ENCODE measurements around the gene SMC1B. TPM values are rescaled to one million over a fixed set of nuclear protein-coding genes. Genes with fewer than 3 reads are reported as not detected.
A peak's percentile ranks its signal among the peaks of the same experiment; 100 is the strongest.

SMC1B gene
- total RNA-seq, 1 donor from 2014 or later = not detected

DNA sequence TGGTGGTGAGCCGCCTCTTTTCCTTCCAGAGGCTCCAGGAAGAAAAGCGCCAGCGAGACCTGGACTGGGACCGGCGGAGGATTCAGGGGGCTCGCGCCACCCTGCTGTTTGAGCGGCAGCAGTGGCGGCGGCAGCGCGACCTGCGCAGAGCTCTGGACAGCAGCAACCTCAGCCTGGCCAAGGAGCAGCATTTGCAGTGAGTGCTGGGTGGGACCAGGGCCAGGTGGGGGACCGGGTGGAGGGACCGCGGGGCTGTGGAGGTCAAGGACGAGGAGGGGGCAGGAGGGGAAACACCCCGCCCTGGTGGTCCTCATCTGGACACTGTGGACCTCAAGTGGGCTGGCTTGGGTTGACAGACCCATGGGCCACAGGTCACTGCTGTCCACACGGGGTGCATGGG, 17.5 kb upstream of the SMC1B start:
- no peaks in the 10 kb centered on the region for H3K27me3 ChIP-seq
- H3K36me3 ChIP-seq = no peaks in the 10 kb centered on the region
- no peak overlapping the region for H3K4me3 ChIP-seq
- no peak for DNase-seq (ENCODE audit: low spot score in 2 of 2)
- TF ChIP-seq, protein P1, sequence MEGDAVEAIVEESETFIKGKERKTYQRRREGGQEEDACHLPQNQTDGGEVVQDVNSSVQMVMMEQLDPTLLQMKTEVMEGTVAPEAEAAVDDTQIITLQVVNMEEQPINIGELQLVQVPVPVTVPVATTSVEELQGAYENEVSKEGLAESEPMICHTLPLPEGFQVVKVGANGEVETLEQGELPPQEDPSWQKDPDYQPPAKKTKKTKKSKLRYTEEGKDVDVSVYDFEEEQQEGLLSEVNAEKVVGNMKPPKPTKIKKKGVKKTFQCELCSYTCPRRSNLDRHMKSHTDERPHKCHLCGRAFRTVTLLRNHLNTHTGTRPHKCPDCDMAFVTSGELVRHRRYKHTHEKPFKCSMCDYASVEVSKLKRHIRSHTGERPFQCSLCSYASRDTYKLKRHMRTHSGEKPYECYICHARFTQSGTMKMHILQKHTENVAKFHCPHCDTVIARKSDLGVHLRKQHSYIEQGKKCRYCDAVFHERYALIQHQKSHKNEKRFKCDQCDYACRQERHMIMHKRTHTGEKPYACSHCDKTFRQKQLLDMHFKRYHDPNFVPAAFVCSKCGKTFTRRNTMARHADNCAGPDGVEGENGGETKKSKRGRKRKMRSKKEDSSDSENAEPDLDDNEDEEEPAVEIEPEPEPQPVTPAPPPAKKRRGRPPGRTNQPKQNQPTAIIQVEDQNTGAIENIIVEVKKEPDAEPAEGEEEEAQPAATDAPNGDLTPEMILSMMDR (IDR thresholded peaks at IDR 0.05) = no peak
- H3K27ac ChIP-seq = no peak overlapping the region
- no peaks in the 10 kb centered on the region for H3K9me3 ChIP-seq
- peaks cover 0 to 4% of the 10 kb centered on the region in 2 donors for H3K4me1 ChIP-seq
- intact Hi-C loops (cut with DNase I) = no loop called here

DNA sequence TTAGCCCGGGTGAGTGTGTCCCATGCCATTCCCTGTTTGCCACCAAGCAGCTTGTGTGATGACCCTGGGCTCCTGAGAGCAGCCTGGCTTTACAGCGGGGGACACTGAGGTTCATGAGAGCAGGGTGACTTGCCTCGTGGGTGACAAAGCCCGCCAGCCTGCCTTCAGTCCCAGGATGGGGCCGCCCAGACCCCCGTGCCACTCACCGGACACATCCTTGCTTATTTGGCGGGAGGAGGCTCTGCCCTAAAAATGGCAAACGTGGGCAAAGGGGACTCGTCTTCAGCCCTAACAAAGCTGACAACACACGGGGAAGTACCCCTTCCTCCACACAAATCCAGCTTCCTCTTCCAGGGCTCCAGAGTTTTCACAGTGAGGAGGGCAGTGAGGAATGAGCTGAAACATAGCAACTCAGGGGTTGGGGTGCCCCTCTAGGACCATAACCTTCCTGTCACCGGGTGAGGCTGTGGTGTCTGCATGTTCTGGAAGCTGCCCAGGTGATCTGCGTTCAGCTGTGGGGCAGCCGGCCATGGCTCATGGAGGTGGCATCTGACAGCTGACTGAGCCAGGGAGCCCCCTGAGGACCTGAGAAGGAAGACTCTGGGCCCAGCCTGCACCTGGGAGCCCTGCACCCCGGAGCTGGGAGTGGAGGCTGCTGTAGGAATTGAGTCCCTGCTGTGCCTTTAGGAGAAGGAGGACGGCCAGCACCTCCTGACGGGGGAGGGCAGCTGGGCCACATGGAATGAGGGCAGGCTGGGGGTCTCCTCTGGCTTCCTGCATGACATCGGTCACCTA, 16.8 kb upstream of the SMC1B start:
- H3K36me3 ChIP-seq = no peaks in the 10 kb centered on the region
- H3K4me1 ChIP-seq = peaks cover 0 to under 1% of the 10 kb centered on the region in 2 donors
- no peak overlapping the region for H3K27ac ChIP-seq
- intact Hi-C loops (cut with DNase I) = no loop called here
- H3K27me3 ChIP-seq = no peaks in the 10 kb centered on the region
- TF ChIP-seq, protein P1 (IDR thresholded peaks at IDR 0.05) = no peak
- no peak overlapping the region for H3K4me3 ChIP-seq
- peak in 1 of 2 donors; percentile 61 for DNase-seq (ENCODE audit: low spot score in 2 of 2)
- no peaks in the 10 kb centered on the region for H3K9me3 ChIP-seq

DNA sequence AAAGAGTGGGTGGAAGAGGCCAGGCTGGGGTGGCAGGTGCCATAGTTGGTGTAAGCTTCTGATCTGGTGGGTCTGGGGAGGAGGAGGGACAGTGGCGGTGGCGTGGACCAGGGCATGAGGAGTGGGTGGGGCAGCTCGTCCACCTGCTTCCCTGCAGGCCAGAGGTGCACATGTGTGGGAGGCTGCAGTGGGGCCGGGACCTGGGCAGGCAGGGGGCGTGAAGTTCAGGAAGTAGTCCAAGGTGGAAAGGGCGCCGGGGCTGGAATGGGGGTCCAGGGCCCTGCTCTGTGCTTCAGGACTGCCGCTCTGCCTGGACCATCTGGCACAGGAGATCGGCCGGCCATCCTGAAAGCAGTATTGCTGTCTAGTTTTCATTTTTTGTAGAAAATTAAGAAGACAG, 16.0 kb upstream of the SMC1B start:
- H3K4me3 ChIP-seq = no peak overlapping the region
- no peak overlapping the region for H3K27ac ChIP-seq
- DNase-seq (ENCODE audit: low spot score in 2 of 2) = peak in 1 of 2 donors; percentile 59
- no peaks in the 10 kb centered on the region for H3K27me3 ChIP-seq
- intact Hi-C loops (cut with DNase I) = no loop called here
- TF ChIP-seq, protein P1 (IDR thresholded peaks at IDR 0.05) = no peak
- H3K9me3 ChIP-seq = no peaks in the 10 kb centered on the region
- no peaks in the 10 kb centered on the region for H3K36me3 ChIP-seq
- no peaks in the 10 kb centered on the region for H3K4me1 ChIP-seq

DNA sequence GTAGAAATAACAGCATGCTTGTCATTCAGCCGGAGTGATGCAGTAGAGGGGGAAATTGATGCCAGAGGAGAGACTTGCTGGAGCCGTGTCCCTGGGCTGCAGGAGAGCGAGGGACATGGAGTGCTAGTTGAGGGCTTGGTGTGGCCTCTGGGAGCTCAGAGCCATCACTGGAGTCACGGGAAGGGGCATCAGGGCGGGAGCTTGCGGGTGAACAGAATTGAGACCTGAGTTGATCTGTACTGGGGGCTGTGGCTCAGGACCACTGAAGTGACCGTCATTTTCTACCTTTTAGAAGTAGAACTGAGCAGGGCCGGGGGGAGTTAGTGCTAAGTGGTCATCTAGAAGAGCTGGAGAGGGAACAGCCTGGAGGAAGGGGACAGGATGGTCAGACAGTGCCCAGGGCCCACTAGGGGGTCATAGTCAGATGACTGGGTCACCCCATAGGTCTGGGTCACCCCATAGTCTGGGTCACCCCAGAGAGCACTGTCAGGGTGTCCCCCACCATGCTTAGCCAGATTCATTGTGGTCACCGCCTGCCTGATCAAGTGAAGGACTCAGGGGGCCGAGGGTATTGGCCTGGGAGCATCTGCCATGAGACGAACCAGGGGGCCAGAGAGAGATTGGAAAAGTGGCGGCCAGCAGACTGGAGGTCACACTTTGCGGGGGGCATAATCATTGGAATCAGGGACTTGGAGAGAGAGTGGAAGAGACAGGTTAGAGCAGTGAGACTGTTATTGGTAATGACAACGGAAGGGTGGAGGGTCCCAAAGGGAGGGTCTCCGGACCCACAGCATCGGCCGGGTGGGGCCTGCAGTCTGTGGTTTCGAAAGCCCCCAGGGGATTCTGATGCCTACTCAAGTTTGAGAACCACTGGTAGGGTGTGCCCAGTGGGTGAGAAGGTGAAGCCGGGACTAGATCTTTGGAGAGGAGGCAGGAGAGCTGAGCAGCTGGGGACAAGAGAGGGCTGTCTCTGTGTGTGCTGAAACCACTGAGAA, 15.3 kb upstream of the SMC1B start:
- no peak overlapping the region for H3K27ac ChIP-seq
- TF ChIP-seq, protein P1 (IDR thresholded peaks at IDR 0.05) = no peak
- no peaks in the 10 kb centered on the region for H3K9me3 ChIP-seq
- no peak overlapping the region for H3K4me3 ChIP-seq
- H3K36me3 ChIP-seq = no peaks in the 10 kb centered on the region
- DNase-seq (ENCODE audit: low spot score in 2 of 2) = peak in 1 of 2 donors; percentile 54
- H3K27me3 ChIP-seq = no peaks in the 10 kb centered on the region
- no peaks in the 10 kb centered on the region for H3K4me1 ChIP-seq
- intact Hi-C loops (cut with DNase I) = no loop called here

DNA sequence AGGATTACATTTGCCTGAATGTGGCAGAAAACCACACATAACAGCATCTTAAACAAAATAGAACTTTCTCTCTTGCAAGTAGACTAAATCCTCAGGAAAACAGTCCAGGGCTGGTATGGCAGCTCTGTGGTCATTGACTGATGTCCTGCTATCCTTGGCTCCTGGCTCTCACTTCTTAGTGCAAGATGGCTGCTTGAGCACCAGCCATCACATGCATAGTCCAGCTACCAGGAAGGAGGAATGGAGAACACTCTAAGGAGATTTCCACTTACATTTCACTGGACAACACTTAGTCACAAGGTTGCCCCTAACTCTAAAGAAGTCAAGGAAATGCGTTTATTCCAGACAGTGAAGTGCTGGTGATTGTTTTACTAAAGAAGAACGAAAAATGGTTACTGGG, 13.7 kb upstream of the SMC1B start:
- TF ChIP-seq, protein P1 (IDR thresholded peaks at IDR 0.05) = no peak

More for the DNA sequence above, 13.7 kb upstream of the SMC1B start:
- Histone ChIP-seq H3K27me3 (no peaks in the 10 kb centered on the region), H3K4me1 (no peaks in the 10 kb centered on the region), H3K27ac (no peak overlapping the region), H3K9me3 (no peaks in the 10 kb centered on the region), H3K36me3 (no peaks in the 10 kb centered on the region), H3K4me3 (no peak overlapping the region)
- peak in 1 of 2 donors; percentile 15 for DNase-seq (ENCODE audit: low spot score in 2 of 2)
- intact Hi-C loops (cut with DNase I) = no loop called here

All from ascending aorta (tissue), 2 donors.